Fibroblast of the aortic adventitia (primary cell): Measurements from ENCODE around the gene DMKN. TPM values are rescaled to one million over a fixed set of nuclear protein-coding genes. Genes with fewer than 3 reads are reported as not detected.
A peak's percentile ranks its signal among the peaks of the same experiment; 100 is the strongest.
"Not testable (repeated sequence)": the region's sequence is repeated elsewhere in the genome, so short reads cannot be mapped to it uniquely, and the experiment has no call there.

Experiments used
- DNase-seq: peaks from one replicate; pipeline ENCODE4 v3.0.0-alpha.2; 2010; ENCODE audit warnings: low read depth
- H3K4me3 ChIP-seq: 2 replicates; pipeline ENCODE4 v1.5.1; 2011; ENCODE audit warnings: low read depth, mild to moderate bottlenecking, control low read depth, low read length, moderate library complexity
- CTCF ChIP-seq: IDR thresholded peaks from 2 replicates; pipeline ENCODE4 v1.5.1; 2011; ENCODE audit warnings: mild to moderate bottlenecking, low read length, control low read depth, inconsistent platforms; ENCODE audit not compliant: insufficient read depth
- total RNA-seq: library from RNA; depleted of rRNA; stranded (reverse); fragments of >200 nt; gene quantifications from 2 replicates; pipeline ENCODE4 v1.2.3, GENCODE V29; 2012; ENCODE audit warnings: low replicate concordance

The DMKN gene
- total RNA-seq, 1 donor = 11.4 TPM

- DNase-seq = no peak
- H3K4me3 ChIP-seq = no peak overlapping the region
- no peak for TF ChIP-seq CTCF
Measured at GRCh38 chr19:35478794-35479677, 34.4 kb downstream of the DMKN start.

- no peak for DNase-seq
- no peak for TF ChIP-seq CTCF
- no peak overlapping the region for H3K4me3 ChIP-seq
Measured at GRCh38 chr19:35476149-35476548, 37.3 kb downstream of the DMKN start.

- not testable (repeated sequence) for H3K4me3 ChIP-seq, DNase-seq
Measured at GRCh38 chr19:35474594-35474993, 38.9 kb downstream of the DMKN start.

- TF ChIP-seq CTCF = no peak
- DNase-seq = no peak
- no peak overlapping the region for H3K4me3 ChIP-seq
Measured at GRCh38 chr19:35474104-35474503, 39.3 kb downstream of the DMKN start.

- no peak for TF ChIP-seq CTCF
- DNase-seq = no peak
Measured at GRCh38 chr19:35471946-35472345, 41.5 kb downstream of the DMKN start.

GRCh38 chr19:35471075-35471474 lies 42.4 kb downstream of the DMKN start:
- DNase-seq, H3K4me3 ChIP-seq: not testable (repeated sequence)

More at GRCh38 chr19:35471946-35472345, 41.5 kb downstream of the DMKN start:
- H3K4me3 ChIP-seq = no peak overlapping the region

GRCh38 chr19:35470128-35470527 lies 43.3 kb downstream of the DMKN start:
- no peak for TF ChIP-seq CTCF
- no peak overlapping the region for H3K4me3 ChIP-seq
- no peak for DNase-seq

GRCh38 chr19:35468637-35469036 lies 44.8 kb downstream of the DMKN start:
- peak; percentile 52 for TF ChIP-seq CTCF
- H3K4me3 ChIP-seq = no peak overlapping the region
- DNase-seq = peak; percentile 13
